SIG-M5 treated with dmso at 0.1 percent for 504 hours (cell line): ENCODE results near the gene ESR2.
"Not testable (repeated sequence)": the region's sequence is repeated elsewhere in the genome, so short reads cannot be mapped to it uniquely, and the experiment has no call there.

ENCODE experiments used
- DNase-seq: peaks from one replicate; lab custom pipeline; 2025; ENCODE audit not compliant: unreplicated experiment; lab: John Stamatoyannopoulos, UW

ESR2 gene

GRCh38 chr14:64221391-64222003 lies 72.7 kb downstream of the ESR2 start:
- no peak for DNase-seq

- no peak for DNase-seq
Observed at GRCh38 chr14:64220466-64220865, 73.7 kb downstream of the ESR2 start.

GRCh38 chr14:64220056-64220455 lies 74.1 kb downstream of the ESR2 start:
- no peak for DNase-seq

GRCh38 chr14:64218344-64219240 lies 75.6 kb downstream of the ESR2 start:
- no peak for DNase-seq

- DNase-seq = no peak
Observed at GRCh38 chr14:64217834-64218233, 76.3 kb downstream of the ESR2 start.

- DNase-seq = no peak
Observed at GRCh38 chr14:64217308-64217707, 76.9 kb downstream of the ESR2 start.

GRCh38 chr14:64215978-64216377 lies 78.2 kb downstream of the ESR2 start:
- DNase-seq = no peak

GRCh38 chr14:64215274-64215673 lies 78.9 kb downstream of the ESR2 start:
- no peak for DNase-seq

GRCh38 chr14:64213853-64214570 lies 80.2 kb downstream of the ESR2 start:
- no peak for DNase-seq

GRCh38 chr14:64213086-64213485 lies 81.1 kb downstream of the ESR2 start:
- DNase-seq = no peak

GRCh38 chr14:64212666-64213065 lies 81.5 kb downstream of the ESR2 start:
- DNase-seq = no peak

GRCh38 chr14:64210912-64211311 lies 83.3 kb downstream of the ESR2 start:
- DNase-seq = not testable (repeated sequence)

- DNase-seq = no peak
Observed at GRCh38 chr14:64210216-64210615, 84.0 kb downstream of the ESR2 start.

GRCh38 chr14:64209444-64210131 lies 84.6 kb downstream of the ESR2 start:
- DNase-seq = no peak

GRCh38 chr14:64208981-64209380 lies 85.2 kb downstream of the ESR2 start:
- no peak for DNase-seq

GRCh38 chr14:64208261-64208660 lies 85.9 kb downstream of the ESR2 start:
- DNase-seq = no peak

- no peak for DNase-seq
Observed at GRCh38 chr14:64203366-64204006, 90.7 kb downstream of the ESR2 start.

GRCh38 chr14:64202716-64203115 lies 91.5 kb downstream of the ESR2 start:
- DNase-seq = no peak

- no peak for DNase-seq
Observed at GRCh38 chr14:64201921-64202545, 92.1 kb downstream of the ESR2 start.

- no peak for DNase-seq
Observed at GRCh38 chr14:64201296-64201695, 92.9 kb downstream of the ESR2 start.
